WTC11 (cell line): Measurements from ENCODE around the gene GRM8. TPM values are rescaled to one million over a fixed set of nuclear protein-coding genes. Genes with fewer than 3 reads are reported as not detected.

Experiments used
- ATAC-seq: fragments of 200-7000 bp; cut with Tn5 transposase; 2 replicates; pipeline ENCODE4 v1.10.0; 2021; ENCODE audit warnings: mild to moderate bottlenecking, moderate library complexity
- CTCF ChIA-PET: fragments of 300-600 bp; sonication (Branson Sonifier 250); formaldehyde crosslinking; loops from one replicate; lab custom pipeline; 2021; ENCODE audit warnings: antibody characterized with exemption; lab: Charles Lee
- POLR2A ChIA-PET: fragments of 350-600 bp; sonication (Branson Sonifier 250); formaldehyde crosslinking; loops from one replicate; lab custom pipeline; 2021; ENCODE audit warnings: antibody characterized with exemption; lab: Charles Lee
- DNase-seq: peaks from one replicate; pipeline ENCODE4 v3.0.0; 2021; ENCODE audit warnings: low spot score
- H3K27ac Mint-ChIP-seq: 2 replicates; pipeline ENCODE4 v1.8.0; 2021; ENCODE audit warnings: mixed read lengths
- H3K27me3 Mint-ChIP-seq: 2 replicates; pipeline ENCODE4 v1.8.0; 2021; ENCODE audit warnings: low read depth, mild to moderate bottlenecking, moderate library complexity, mixed read lengths
- H3K36me3 Mint-ChIP-seq: 2 replicates; pipeline ENCODE4 v1.8.0; 2021; ENCODE audit warnings: mixed read lengths
- H3K4me1 Mint-ChIP-seq: 2 replicates; pipeline ENCODE4 v1.8.0; 2022; ENCODE audit warnings: mixed read lengths
- H3K4me3 Mint-ChIP-seq: 2 replicates; pipeline ENCODE4 v1.8.0; 2021; ENCODE audit warnings: mild to moderate bottlenecking, moderate library complexity, mixed read lengths
- H3K9me3 Mint-ChIP-seq: 2 replicates; pipeline ENCODE4 v1.8.0; 2021; ENCODE audit warnings: mixed read lengths
- AR ChIP-seq: fragments of 250-450 bp; sonication (Bioruptor Pico); IDR thresholded peaks from 2 replicates; pipeline ENCODE4 v1.9.0; 2021; ENCODE audit warnings: mild to moderate bottlenecking
- ELF4 ChIP-seq: sonication (generic); formaldehyde crosslinking; IDR thresholded peaks from 2 replicates; pipeline ENCODE4 v1.8.1; 2022; ENCODE audit warnings: low read depth, mild to moderate bottlenecking, moderate library complexity, missing genetic modification reagents
- FOXK1 ChIP-seq: sonication (generic); formaldehyde crosslinking; IDR thresholded peaks from 2 replicates; pipeline ENCODE4 v1.8.0; 2022; ENCODE audit warnings: mild to moderate bottlenecking, moderate library complexity, missing genetic modification reagents
- HMGXB4 ChIP-seq: sonication (generic); formaldehyde crosslinking; IDR thresholded peaks from 2 replicates; pipeline ENCODE4 v1.8.1; 2023; ENCODE audit warnings: mild to moderate bottlenecking, moderate library complexity, missing genetic modification reagents
- IRF2 ChIP-seq: sonication (generic); formaldehyde crosslinking; IDR thresholded peaks from 2 replicates; pipeline ENCODE4 v1.8.0; 2022; ENCODE audit warnings: low read depth, missing genetic modification reagents, borderline replicate concordance
- NFYB ChIP-seq: sonication (generic); formaldehyde crosslinking; conservative IDR thresholded peaks from 2 replicates; pipeline ENCODE4 v1.8.0; 2022; ENCODE audit warnings: low read depth, missing genetic modification reagents
- PRRX2 ChIP-seq: fragments of 250-450 bp; sonication (Bioruptor Pico); IDR thresholded peaks from 2 replicates; pipeline ENCODE4 v1.8.0; 2021; ENCODE audit warnings: mild to moderate bottlenecking
- ZNF416 ChIP-seq: fragments of 250-450 bp; sonication (Bioruptor Pico); IDR thresholded peaks from 2 replicates; pipeline ENCODE4 v1.9.0; 2021; ENCODE audit warnings: mild to moderate bottlenecking, inconsistent platforms
- ZNF423 ChIP-seq: fragments of 250-450 bp; sonication (Bioruptor Pico); IDR thresholded peaks from 2 replicates; pipeline ENCODE4 v2.1.2; 2022; ENCODE audit warnings: mild to moderate bottlenecking, moderate library complexity
- ZNF425 ChIP-seq: fragments of 250-450 bp; sonication (Bioruptor Pico); conservative IDR thresholded peaks from 2 replicates; pipeline ENCODE4 v1.9.0; 2021; ENCODE audit warnings: mild to moderate bottlenecking
- ZNF512 ChIP-seq: sonication (generic); formaldehyde crosslinking; IDR thresholded peaks from 2 replicates; pipeline ENCODE4 v1.8.1; 2022; ENCODE audit warnings: missing genetic modification reagents, borderline replicate concordance
- ZNF532 ChIP-seq: fragments of 250-450 bp; sonication (Bioruptor Pico); IDR thresholded peaks from 2 replicates; pipeline ENCODE4 v1.9.0; 2021; ENCODE audit warnings: mild to moderate bottlenecking, borderline replicate concordance
- total RNA-seq: library from RNA; stranded (reverse); gene quantifications from 3 replicates; pipeline ENCODE4 v1.2.3, GENCODE V29; 2021

GRM8 gene
- total RNA-seq, 1 experiment from 2014 or later = 2.3 TPM

- Mint-ChIP-seq H3K4me3 (no peak overlapping the region), H3K27me3 (no peaks in the 10 kb centered on the region), H3K9me3 (peaks cover 9% of the 10 kb centered on the region), H3K36me3 (no peaks in the 10 kb centered on the region), H3K27ac (no peak overlapping the region), H3K4me1 (peaks cover 2% of the 10 kb centered on the region; the same call in 1 of the 2 replicates)
- DNase-seq (no peak), ATAC-seq (no peak)
- CTCF ChIA-PET = no interaction called here
- no peak for TF ChIP-seq HMGXB4 (CRISPR knock-in tag)
- no peak for TF ChIP-seq IRF2 (CRISPR knock-in tag)
- POLR2A ChIA-PET = no interaction called here
Measured at GRCh38 chr7:126978865-126979264, 273.9 kb downstream of the GRM8 start.

GRCh38 chr7:126973066-126973465, 279.7 kb downstream of the GRM8 start:
- POLR2A ChIA-PET = no interaction called here
- no peak for DNase-seq
- H3K4me1 Mint-ChIP-seq = no peaks in the 10 kb centered on the region
- TF ChIP-seq NFYB (CRISPR knock-in tag) (no peak), ZNF423 (no peak), FOXK1 (no peak), ELF4 (no peak)
- peaks cover 4% of the 10 kb centered on the region; the same call in 1 of the 2 replicates for H3K27me3 Mint-ChIP-seq
- H3K27ac Mint-ChIP-seq = no peak overlapping the region
- no peak for ATAC-seq
- no peaks in the 10 kb centered on the region for H3K36me3 Mint-ChIP-seq
- no peaks in the 10 kb centered on the region for H3K9me3 Mint-ChIP-seq
- CTCF ChIA-PET = no interaction called here
- no peak overlapping the region for H3K4me3 Mint-ChIP-seq

GRCh38 chr7:126972571-126972970, 280.2 kb downstream of the GRM8 start:
- Mint-ChIP-seq H3K36me3 (no peaks in the 10 kb centered on the region), H3K27ac (no peak overlapping the region), H3K4me3 (no peak overlapping the region), H3K4me1 (no peaks in the 10 kb centered on the region), H3K27me3 (peaks cover 4% of the 10 kb centered on the region; the same call in 1 of the 2 replicates), H3K9me3 (no peaks in the 10 kb centered on the region)
- ChIA-PET CTCF (no interaction called here), POLR2A (no interaction called here)
- DNase-seq (no peak), ATAC-seq (no peak)
- no peak for TF ChIP-seq ZNF512 (CRISPR knock-in tag)
- TF ChIP-seq PRRX2 = no peak
- TF ChIP-seq ZNF416 (CRISPR knock-in tag) = no peak
- TF ChIP-seq ZNF532 (CRISPR knock-in tag) = no peak

GRCh38 chr7:126959649-126960048, 293.1 kb downstream of the GRM8 start:
- Mint-ChIP-seq H3K27ac (no peak overlapping the region), H3K4me3 (no peak overlapping the region), H3K27me3 (no peaks in the 10 kb centered on the region; the same call in 1 of the 2 replicates), H3K4me1 (no peaks in the 10 kb centered on the region), H3K9me3 (no peaks in the 10 kb centered on the region), H3K36me3 (no peaks in the 10 kb centered on the region)
- no peak for DNase-seq
- no peak for TF ChIP-seq AR (CRISPR knock-in tag)
- TF ChIP-seq ZNF425 = no peak
- ChIA-PET CTCF (no interaction called here), POLR2A (no interaction called here)
- no peak for ATAC-seq
